ENCODE data around the gene PHF24.

DNA sequence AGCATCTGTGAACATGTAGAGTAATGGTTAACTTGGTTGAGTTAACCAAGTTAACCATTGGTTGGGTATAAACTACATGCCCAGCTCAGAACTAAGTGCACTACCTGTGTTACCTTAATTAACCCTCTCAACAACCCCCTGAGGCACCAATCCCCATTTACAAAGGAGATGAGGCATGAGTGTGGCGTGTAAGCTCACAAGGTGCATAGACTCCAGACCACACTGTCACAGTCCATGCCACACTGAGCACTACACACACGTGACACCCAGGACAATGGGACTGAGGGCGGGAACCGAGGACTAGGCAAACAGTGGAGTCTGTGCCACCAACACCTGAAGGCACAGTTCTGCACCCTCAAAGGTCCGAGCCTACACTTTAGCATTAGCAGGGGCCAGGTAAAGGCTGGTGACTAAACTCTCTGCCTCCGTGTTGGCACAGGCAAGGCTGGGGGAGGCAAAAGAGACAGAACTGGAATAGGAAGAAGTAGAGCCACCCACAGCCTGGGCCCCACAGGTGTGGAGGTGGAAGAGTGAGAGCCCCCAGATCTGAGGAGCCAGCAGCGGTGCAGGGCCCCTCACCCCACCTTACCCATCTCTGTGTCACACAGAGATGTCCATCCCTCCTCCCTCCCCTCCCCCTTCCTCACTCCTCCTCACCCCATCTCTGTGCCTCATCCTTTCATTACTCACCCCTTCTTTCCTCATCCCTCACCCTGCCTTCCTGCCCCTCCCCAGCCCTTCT, 29.2 kb downstream of the PHF24 start:
- TF ChIP-seq CTCF (IDR thresholded peaks at IDR 0.05) (no peak), POLR2A (IDR thresholded peaks at IDR 0.05; ENCODE audit: low read depth) (no peak)
